OCI-LY3 (cell line): ENCODE results near the gene NVL.

Experiments used
- CTCF ChIP-seq: fragments of 200-600, 300-600 bp; sonication (generic); IDR thresholded peaks from 2 replicates; pipeline ENCODE4 v1.5.1; 2014; ENCODE audit warnings: antibody characterized with exemption, low read length, low read depth
- EZH2phosphoT487 ChIP-seq: fragments of 200-600 bp; shearing (Covaris generic); IDR thresholded peaks from 2 replicates; pipeline ENCODE4 v1.6.1; 2018; ENCODE audit warnings: antibody characterized with exemption, mixed run types, low read depth

- TF ChIP-seq CTCF (no peak), EZH2phosphoT487 (no peak)
These were observed 40.6 kb downstream of the NVL start for GRCh38 chr1:224289396-224289795.
